ENCODE results near the gene PBX1. TPM values are rescaled to one million over a fixed set of nuclear protein-coding genes. Genes with fewer than 3 reads are reported as not detected.

Gene PBX1
- total and polyA plus RNA-seq, 10 of the 15 experiments (the other 5 are each of a cell fraction or from before 2014, with no cell fraction given): 0.05 to 0.28 (median 0.11) TPM; not detected in 5

DNA sequence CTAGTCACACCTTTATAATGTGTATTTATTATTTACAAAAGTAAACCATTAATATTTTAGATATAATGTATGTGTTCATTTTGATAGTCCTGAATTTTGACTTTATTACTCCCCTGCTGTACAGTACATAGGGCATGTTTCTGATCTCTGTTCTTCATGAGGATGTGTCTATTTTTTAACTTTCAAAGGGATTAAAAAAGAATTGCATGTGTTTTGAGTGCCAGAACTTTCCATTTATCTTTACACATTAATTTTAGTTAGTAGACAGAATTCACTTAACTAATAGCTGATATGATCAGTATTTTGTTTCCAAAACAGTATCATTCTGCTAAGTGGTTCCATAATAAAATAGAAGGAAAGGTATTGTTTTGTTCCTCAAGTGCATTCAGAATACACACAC lies 3.1 kb downstream of the PBX1 start:
- Histone ChIP-seq H2AFZ (ENCODE audit: control insufficient read depth, low read depth, low read length) (no peak overlapping the region), H3K9me3 (replicated peaks; ENCODE audit: control insufficient read depth, insufficient read depth, low read length) (no peaks in the 10 kb centered on the region), H4K20me1 (ENCODE audit: control insufficient read depth, insufficient read depth) (no peaks in the 10 kb centered on the region), H3K36me3 (ENCODE audit: control insufficient read depth in 2 of 2, insufficient read depth in 2 of 2, low read length in 1 of 2) (no peaks in the 10 kb centered on the region), H3K27ac (ENCODE audit: control insufficient read depth, insufficient read depth) (no peak overlapping the region), H3K9ac (ENCODE audit: control insufficient read depth, insufficient read depth, low read length) (no peak overlapping the region), H3K4me3 (no peak overlapping the region), H3K4me1 (ENCODE audit: control insufficient read depth, insufficient read depth, low read length) (no peaks in the 10 kb centered on the region), H3K4me2 (ENCODE audit: control insufficient read depth, insufficient read depth) (no peak overlapping the region), H3K79me2 (ENCODE audit: control insufficient read depth, insufficient read depth, low read length) (no peaks in the 10 kb centered on the region), H3K27me3 (replicated peaks in 1 of 2; ENCODE audit: control insufficient read depth in 2 of 2, insufficient read depth in 2 of 2, low read length in 1 of 2) (peaks cover 0 to 3% of the 10 kb centered on the region in 2 experiments; a peak in 2 of 4 replicates)
- ChIA-PET CTCF (no interaction called here), POLR2A (no interaction called here), RAD21 (ENCODE audit: unreplicated experiment) (no interaction called here), SMC1A (ENCODE audit: uncharacterized antibody, unreplicated experiment) (interaction anchor here (1.5 kb wide), 1 partner anchor 12 kb away, joined by 3 read pairs; no protein-coding TSS in a partner anchor)
- DNase-seq (ENCODE audit: low read depth, low spot score): no peak
- no peak for ATAC-seq
- in situ Hi-C loops (cut with MboI): no loop called here
- no TSS peak for BruUV-seq (replicated peaks)
- intact Hi-C loops (cut with micrococcal nuclease; ENCODE audit: unreplicated experiment): no loop called here
- TF ChIP-seq ZNF592 (IDR thresholded peaks at IDR 0.05) (no peak), ZNF207 (IDR thresholded peaks at IDR 0.05; ENCODE audit: borderline replicate concordance) (no peak), IKZF1 (conservative IDR thresholded peaks at IDR 0.05) (no peak), JUND (IDR thresholded peaks at IDR 0.05; ENCODE audit: low read depth, low read length) (no peak), POLR2A (IDR thresholded peaks at IDR 0.05; ENCODE audit: low read depth, low read length) (no peak), SMC3 (IDR thresholded peaks at IDR 0.05; ENCODE audit: borderline replicate concordance, low read length) (no peak)
- no peak for FAIRE-seq
